ENCODE data around the gene MIB2. TPM values are rescaled to one million over a fixed set of nuclear protein-coding genes. Genes with fewer than 3 reads are reported as not detected.

MIB2 gene
- total and polyA plus RNA-seq, 2 donors (not counting 1 experiment from before 2014, with no cell fraction given), result 94.0 to 95.9 TPM

DNA sequence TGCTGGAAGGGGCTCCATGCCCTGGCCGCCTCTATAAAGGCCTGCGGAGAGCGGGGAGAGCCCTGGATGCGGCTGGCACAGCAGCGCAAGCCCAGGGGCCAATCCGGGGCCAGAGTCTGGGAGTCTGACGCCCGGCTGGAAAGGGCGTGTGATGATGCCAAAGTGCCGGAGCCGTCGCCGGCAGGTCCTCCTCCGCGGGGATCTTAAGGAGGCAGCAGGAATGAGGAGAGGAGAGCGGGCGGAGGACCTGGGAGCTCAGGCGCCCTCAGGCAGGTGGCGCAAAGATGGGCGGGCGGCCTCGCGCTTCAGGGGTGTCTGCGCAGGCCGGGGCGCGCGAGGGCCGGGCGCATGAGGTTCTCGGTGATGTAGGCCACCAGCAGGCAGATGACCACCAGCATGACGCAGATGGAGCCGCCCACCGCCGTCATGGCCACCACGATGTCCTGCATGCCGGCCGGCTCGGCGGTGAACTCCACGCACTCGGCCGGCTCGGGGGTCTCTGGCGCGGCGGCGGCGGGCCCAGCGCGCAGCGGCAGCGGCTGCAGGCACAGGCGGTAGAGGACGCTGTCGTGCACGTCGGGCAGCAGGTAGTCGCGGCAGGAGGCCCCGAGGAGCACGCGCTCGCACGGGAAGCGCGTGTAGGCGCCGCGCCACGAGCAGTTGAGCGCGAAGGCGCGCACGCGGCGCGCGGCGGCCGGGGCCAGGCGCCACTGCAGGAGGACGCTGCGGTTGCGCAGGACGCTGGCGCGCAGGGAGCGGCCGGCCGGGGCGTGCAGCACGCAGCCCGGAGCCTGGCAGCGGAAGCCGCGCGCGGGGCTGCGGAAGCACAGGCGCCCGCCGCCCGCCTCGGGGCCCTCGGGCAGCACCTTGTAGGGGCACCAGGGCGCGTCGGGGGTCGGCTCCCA is 16.0 kb upstream of the MIB2 start:
- H3K4me1 Mint-ChIP-seq, result peaks cover 25% of the 10 kb centered on the region
- ChIA-PET POLR2A (no interaction called here), CTCF (no interaction called here)
- no peaks in the 10 kb centered on the region for H3K79me2 ChIP-seq (ENCODE audit: control insufficient read depth, insufficient read depth, low read length)
- intact Hi-C loops (cut with micrococcal nuclease), result no loop called here
- peak overlapping the region; percentile 80 for H3K4me2 ChIP-seq (replicated peaks; ENCODE audit: low read depth, low read length, poor library complexity, severe bottlenecking)
- peaks cover 18 to 35% of the 10 kb centered on the region in 2 donors for H3K4me1 ChIP-seq (ENCODE audit: control insufficient read depth in 2 of 2, insufficient read depth in 2 of 2, low read length in 2 of 2)
- H3K27ac Mint-ChIP-seq, result peak overlapping the region; percentile 59
- no peaks in the 10 kb centered on the region for H3K9me3 Mint-ChIP-seq (ENCODE audit: insufficient read depth)
- H4K20me1 ChIP-seq (ENCODE audit: control insufficient read depth, insufficient read depth, low read length, poor library complexity, severe bottlenecking), result no peaks in the 10 kb centered on the region
- peak overlapping the region; percentile 84 for H3K4me3 Mint-ChIP-seq
- H3K27me3 ChIP-seq (replicated peaks in 1 of 4; ENCODE audit: control extremely low read depth in 1 of 4, control insufficient read depth in 3 of 4, insufficient read depth in 4 of 4, low read length in 3 of 4), result peaks cover 0 to 32% (median 7%) of the 10 kb centered on the region in 4 experiments
- TF ChIP-seq, protein P1, sequence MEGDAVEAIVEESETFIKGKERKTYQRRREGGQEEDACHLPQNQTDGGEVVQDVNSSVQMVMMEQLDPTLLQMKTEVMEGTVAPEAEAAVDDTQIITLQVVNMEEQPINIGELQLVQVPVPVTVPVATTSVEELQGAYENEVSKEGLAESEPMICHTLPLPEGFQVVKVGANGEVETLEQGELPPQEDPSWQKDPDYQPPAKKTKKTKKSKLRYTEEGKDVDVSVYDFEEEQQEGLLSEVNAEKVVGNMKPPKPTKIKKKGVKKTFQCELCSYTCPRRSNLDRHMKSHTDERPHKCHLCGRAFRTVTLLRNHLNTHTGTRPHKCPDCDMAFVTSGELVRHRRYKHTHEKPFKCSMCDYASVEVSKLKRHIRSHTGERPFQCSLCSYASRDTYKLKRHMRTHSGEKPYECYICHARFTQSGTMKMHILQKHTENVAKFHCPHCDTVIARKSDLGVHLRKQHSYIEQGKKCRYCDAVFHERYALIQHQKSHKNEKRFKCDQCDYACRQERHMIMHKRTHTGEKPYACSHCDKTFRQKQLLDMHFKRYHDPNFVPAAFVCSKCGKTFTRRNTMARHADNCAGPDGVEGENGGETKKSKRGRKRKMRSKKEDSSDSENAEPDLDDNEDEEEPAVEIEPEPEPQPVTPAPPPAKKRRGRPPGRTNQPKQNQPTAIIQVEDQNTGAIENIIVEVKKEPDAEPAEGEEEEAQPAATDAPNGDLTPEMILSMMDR (IDR thresholded peaks at IDR 0.05), result peak; percentile 16
- no peak for TF ChIP-seq EZH2 (IDR thresholded peaks at IDR 0.05; ENCODE audit: borderline replicate concordance, insufficient read depth, low read depth, low read length, poor library complexity, severe bottlenecking)
- H3K4me3 ChIP-seq (ENCODE audit: control extremely low read depth in 1 of 5, extremely low read depth in 1 of 5, insufficient read depth in 1 of 5, low read depth in 2 of 5, low read length in 4 of 5), result peak overlapping the region in 2 of 5 experiments; percentile 19 to 46
- peak overlapping the region; percentile 19 for H3K9ac ChIP-seq (ENCODE audit: low read length)
- peak overlapping the region; percentile 49 for H2AFZ ChIP-seq (ENCODE audit: insufficient read depth, low read depth, low read length, poor library complexity, severe bottlenecking)
- peak; percentile 47 for ATAC-seq (ENCODE audit: low read depth)
- H3K27me3 Mint-ChIP-seq, result peaks cover 11% of the 10 kb centered on the region
- DNase-seq, result peak; percentile 62
- no peaks in the 10 kb centered on the region for H3K36me3 ChIP-seq (replicated peaks in 1 of 2; ENCODE audit: control extremely low read depth in 1 of 2, control insufficient read depth in 1 of 2, extremely low read depth in 1 of 2, insufficient read depth in 2 of 2, low read length in 1 of 2)
- H3K27ac ChIP-seq (ENCODE audit: low read length in 2 of 2), result no peak overlapping the region
- WGBS (ENCODE audit: insufficient coverage), result 20% methylated on average over 111 of the region's 111 CpGs
- peaks cover 0 to 5% (median 0%) of the 10 kb centered on the region in 3 donors for H3K9me3 ChIP-seq (ENCODE audit: control extremely low read depth in 1 of 3, control insufficient read depth in 2 of 3, insufficient read depth in 1 of 3, low read length in 2 of 3)

Measured in B cell (primary cell).